Measurements from ENCODE around the gene NEK6. TPM values are rescaled to one million over a fixed set of nuclear protein-coding genes. Genes with fewer than 3 reads are reported as not detected.

NEK6 gene
- total and polyA plus RNA-seq, 8 donors = 38.4 to 132 (median 45.0) TPM

- Histone ChIP-seq H3K4me1 (peaks cover 60 to 100% of the 10 kb centered on the region in 2 donors), H3K4me3 (no peak overlapping the region), H3K27me3 (no peaks in the 10 kb centered on the region), H3K36me3 (peaks cover 0 to 29% of the 10 kb centered on the region in 2 donors), H3K9me3 (no peaks in the 10 kb centered on the region), H3K27ac (peak overlapping the region; percentile 0 to 94)
- ATAC-seq (no peak), DNase-seq (no peak)
- intact Hi-C loops (cut with DNase I) = no loop called here
- no peak for TF ChIP-seq CTCF (IDR thresholded peaks at IDR 0.05)
Measured at GRCh38 chr9:124268661-124269060, 10.9 kb downstream of the NEK6 start.

GRCh38 chr9:124269556-124269955 is 11.8 kb downstream of the NEK6 start:
- Histone ChIP-seq H3K36me3 (peaks cover 0 to 29% of the 10 kb centered on the region in 2 donors), H3K27ac (no peak overlapping the region), H3K4me3 (no peak overlapping the region), H3K9me3 (no peaks in the 10 kb centered on the region), H3K4me1 (peaks cover 52 to 100% of the 10 kb centered on the region in 2 donors), H3K27me3 (no peaks in the 10 kb centered on the region)
- no peak for TF ChIP-seq CTCF (IDR thresholded peaks at IDR 0.05)
- ATAC-seq (no peak), DNase-seq (no peak)
- intact Hi-C loops (cut with DNase I) = no loop called here

- H3K4me3 ChIP-seq = no peak overlapping the region
- DNase-seq = no peak
- peak overlapping the region; percentile 55 to 57 for H3K27ac ChIP-seq
- H3K36me3 ChIP-seq = peaks cover 0 to 29% of the 10 kb centered on the region in 2 donors
- intact Hi-C loops (cut with DNase I) = no loop called here
- no peak for TF ChIP-seq CTCF (IDR thresholded peaks at IDR 0.05)
- ATAC-seq = peak; percentile 59
- H3K4me1 ChIP-seq = peaks cover 51 to 97% of the 10 kb centered on the region in 2 donors
- no peaks in the 10 kb centered on the region for H3K27me3 ChIP-seq
- no peaks in the 10 kb centered on the region for H3K9me3 ChIP-seq
Measured at GRCh38 chr9:124270504-124271335, 13.0 kb downstream of the NEK6 start.

- no peak for DNase-seq
- ATAC-seq = no peak
- no peak overlapping the region for H3K4me3 ChIP-seq
- no peak for TF ChIP-seq CTCF (IDR thresholded peaks at IDR 0.05)
- H3K27me3 ChIP-seq = no peaks in the 10 kb centered on the region
- intact Hi-C loops (cut with DNase I) = no loop called here
- no peaks in the 10 kb centered on the region for H3K9me3 ChIP-seq
- H3K4me1 ChIP-seq = peaks cover 43 to 97% of the 10 kb centered on the region in 2 donors
- peak overlapping the region; percentile 55 to 57 for H3K27ac ChIP-seq
- peaks cover 0 to 29% of the 10 kb centered on the region in 2 donors for H3K36me3 ChIP-seq
Measured at GRCh38 chr9:124271660-124272059, 13.9 kb downstream of the NEK6 start.

GRCh38 chr9:124272118-124272517 is 14.4 kb downstream of the NEK6 start:
- ATAC-seq = no peak
- Histone ChIP-seq H3K4me1 (peaks cover 38 to 97% of the 10 kb centered on the region in 2 donors), H3K36me3 (peaks cover 0 to 29% of the 10 kb centered on the region in 2 donors), H3K9me3 (no peaks in the 10 kb centered on the region), H3K4me3 (no peak overlapping the region), H3K27me3 (no peaks in the 10 kb centered on the region), H3K27ac (no peak overlapping the region)
- intact Hi-C loops (cut with DNase I) = no loop called here
- TF ChIP-seq CTCF (IDR thresholded peaks at IDR 0.05) = no peak
- no peak for DNase-seq

All from left lung (tissue), 10 donors.